ENCODE data around the gene SYNPR.

GRCh38 chr3:63654211-63654610 is 376.1 kb downstream of the SYNPR start:
- TF ChIP-seq, protein P1, sequence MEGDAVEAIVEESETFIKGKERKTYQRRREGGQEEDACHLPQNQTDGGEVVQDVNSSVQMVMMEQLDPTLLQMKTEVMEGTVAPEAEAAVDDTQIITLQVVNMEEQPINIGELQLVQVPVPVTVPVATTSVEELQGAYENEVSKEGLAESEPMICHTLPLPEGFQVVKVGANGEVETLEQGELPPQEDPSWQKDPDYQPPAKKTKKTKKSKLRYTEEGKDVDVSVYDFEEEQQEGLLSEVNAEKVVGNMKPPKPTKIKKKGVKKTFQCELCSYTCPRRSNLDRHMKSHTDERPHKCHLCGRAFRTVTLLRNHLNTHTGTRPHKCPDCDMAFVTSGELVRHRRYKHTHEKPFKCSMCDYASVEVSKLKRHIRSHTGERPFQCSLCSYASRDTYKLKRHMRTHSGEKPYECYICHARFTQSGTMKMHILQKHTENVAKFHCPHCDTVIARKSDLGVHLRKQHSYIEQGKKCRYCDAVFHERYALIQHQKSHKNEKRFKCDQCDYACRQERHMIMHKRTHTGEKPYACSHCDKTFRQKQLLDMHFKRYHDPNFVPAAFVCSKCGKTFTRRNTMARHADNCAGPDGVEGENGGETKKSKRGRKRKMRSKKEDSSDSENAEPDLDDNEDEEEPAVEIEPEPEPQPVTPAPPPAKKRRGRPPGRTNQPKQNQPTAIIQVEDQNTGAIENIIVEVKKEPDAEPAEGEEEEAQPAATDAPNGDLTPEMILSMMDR (IDR thresholded peaks at IDR 0.05), result no peak
- no peak for TF ChIP-seq POLR2A (IDR thresholded peaks at IDR 0.05)
